Stimulated activated CD4-positive, alpha-beta T cell treated with anti-CD3 and anti-CD28 coated beads, Interleukin-4, amount 100 ng/mL, for 4 hours (primary cell): ENCODE results near the gene LPP.

Experiments used
- DNase-seq, 2 experiments: peaks; one replicate each; pipeline ENCODE4 v3.0.0-alpha.2; 2020

Gene LPP

DNA sequence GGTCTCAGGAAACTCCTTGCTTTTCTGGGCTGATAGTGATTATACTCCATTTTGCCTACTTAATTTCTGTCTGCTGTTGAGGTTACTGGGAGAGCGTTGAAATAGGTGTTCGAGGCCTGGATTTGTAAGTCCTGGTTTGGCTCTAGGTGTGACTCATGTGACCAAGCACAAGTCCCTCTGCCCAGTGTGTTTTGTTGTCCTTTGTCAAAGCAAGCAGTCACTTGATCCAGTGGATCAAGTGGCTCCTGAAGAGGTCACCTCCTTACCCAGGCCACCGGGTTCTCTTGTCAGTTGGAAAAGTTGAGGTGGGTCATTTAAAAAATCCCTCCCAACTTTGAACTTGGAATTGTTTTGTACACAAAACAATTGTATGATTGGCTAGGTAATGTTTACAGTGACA is 70.0 kb downstream of the LPP start:
- DNase-seq = no peak

GRCh38 chr3:188227442-188227841 is 73.5 kb downstream of the LPP start:
- DNase-seq = no peak

DNA sequence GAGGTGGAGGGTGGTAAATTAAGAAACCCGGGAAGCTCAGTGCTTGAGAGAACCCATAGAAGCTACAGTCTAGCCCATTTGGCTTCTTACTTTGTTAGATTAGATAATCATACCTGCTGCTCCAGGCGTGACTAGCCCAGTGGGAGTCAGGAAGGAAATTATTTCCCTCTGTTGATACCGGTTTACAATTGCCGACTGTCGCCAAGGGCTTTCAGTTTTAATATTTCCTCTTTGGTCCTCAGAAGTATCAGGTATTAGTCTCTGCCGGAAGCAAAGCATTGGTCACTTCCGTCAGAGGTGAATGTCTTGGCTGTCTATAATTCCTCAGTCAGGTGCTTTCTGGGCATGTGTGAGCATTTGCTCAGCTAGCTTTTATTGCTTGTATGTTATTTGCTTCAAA is 75.2 kb downstream of the LPP start:
- no peak for DNase-seq

- no peak for DNase-seq
These were observed 75.8 kb downstream of the LPP start for GRCh38 chr3:188229726-188230125.

- no peak for DNase-seq
These were observed 77.0 kb downstream of the LPP start for GRCh38 chr3:188230962-188231361.

- DNase-seq = no peak
These were observed 77.5 kb downstream of the LPP start for GRCh38 chr3:188231456-188231855.

GRCh38 chr3:188232656-188233055 is 78.7 kb downstream of the LPP start:
- DNase-seq = no peak

GRCh38 chr3:188233320-188233719 is 79.4 kb downstream of the LPP start:
- no peak for DNase-seq

- no peak for DNase-seq
These were observed 80.2 kb downstream of the LPP start for GRCh38 chr3:188234132-188234531.

GRCh38 chr3:188236271-188236670 is 82.3 kb downstream of the LPP start:
- DNase-seq = no peak

GRCh38 chr3:188239035-188239434 is 85.1 kb downstream of the LPP start:
- DNase-seq = no peak

GRCh38 chr3:188239577-188239976 is 85.6 kb downstream of the LPP start:
- DNase-seq = no peak

DNA sequence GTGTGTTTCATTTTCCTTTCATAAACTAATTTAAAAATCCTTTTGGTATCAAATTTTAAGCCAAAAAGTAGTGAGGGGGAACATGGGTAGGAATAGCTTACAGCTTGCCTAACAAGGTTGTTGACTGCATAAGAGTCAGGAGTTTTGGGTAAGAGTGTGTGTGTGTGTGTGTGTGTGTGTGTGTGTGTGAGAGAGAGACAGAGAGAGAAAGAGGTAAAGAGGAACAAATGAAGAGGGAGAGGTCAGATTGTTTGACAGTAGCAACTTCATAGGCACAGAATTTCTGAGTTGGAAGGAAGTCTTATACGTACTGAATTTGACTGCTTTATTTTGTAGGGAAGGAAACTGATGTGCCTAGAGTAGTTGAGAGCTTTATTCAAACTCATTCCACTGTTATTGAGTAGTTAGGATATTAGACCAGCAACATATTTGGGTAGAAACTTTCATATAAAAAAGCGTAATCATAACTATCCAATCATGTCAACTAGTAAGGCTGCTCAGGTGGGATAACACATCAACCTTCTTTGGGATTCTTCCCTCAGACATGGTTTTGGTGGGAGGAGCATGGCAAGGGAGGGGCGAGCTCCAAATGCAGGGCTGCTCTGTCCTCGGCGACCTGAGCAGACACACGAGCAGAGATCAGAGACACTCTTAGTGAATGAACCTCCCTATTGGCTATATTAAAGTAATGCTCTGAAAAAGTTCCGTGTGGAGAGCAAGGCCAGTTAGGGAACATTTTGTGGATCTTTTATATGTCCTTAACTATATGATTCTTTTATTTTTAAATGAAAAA is 86.4 kb downstream of the LPP start:
- no peak for DNase-seq

DNA sequence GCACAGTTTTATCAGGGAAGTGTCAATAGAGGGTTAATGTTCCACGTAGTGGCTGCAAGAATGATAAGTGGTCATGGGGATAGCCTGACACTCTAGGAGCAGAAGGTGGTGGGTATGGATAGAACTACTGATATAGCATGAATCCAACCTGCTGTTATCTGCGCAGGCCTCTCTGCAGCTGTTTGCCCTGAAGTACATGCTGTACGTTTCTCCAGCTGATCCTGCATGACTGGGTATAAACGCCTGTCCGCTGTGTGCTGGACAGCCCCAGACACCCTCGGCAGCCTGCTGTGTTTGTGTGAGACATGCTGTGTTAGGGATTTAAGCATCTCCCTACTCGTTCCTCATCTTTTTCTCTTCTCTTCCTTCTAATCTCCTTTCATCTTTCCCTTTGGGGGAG is 87.1 kb downstream of the LPP start:
- no peak for DNase-seq

DNA sequence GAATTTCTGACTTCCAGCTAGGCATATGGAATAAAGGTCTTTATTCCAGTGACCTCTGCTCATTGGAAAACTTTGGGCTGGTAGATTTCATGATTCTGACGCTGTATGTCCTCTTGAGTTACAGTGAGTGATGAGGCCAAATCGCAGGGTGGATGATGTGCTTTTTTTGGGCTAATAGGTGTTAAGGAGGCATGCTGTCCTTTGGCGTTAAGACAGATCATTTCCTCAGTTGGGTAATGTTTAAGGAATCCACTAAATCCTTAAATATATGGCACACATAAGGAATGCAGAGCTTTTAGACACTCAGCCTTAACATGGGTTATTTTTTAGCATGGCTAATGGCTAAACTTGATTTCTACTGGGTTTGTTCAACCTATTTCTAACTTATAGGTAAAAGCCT is 87.9 kb downstream of the LPP start:
- DNase-seq = no peak

DNA sequence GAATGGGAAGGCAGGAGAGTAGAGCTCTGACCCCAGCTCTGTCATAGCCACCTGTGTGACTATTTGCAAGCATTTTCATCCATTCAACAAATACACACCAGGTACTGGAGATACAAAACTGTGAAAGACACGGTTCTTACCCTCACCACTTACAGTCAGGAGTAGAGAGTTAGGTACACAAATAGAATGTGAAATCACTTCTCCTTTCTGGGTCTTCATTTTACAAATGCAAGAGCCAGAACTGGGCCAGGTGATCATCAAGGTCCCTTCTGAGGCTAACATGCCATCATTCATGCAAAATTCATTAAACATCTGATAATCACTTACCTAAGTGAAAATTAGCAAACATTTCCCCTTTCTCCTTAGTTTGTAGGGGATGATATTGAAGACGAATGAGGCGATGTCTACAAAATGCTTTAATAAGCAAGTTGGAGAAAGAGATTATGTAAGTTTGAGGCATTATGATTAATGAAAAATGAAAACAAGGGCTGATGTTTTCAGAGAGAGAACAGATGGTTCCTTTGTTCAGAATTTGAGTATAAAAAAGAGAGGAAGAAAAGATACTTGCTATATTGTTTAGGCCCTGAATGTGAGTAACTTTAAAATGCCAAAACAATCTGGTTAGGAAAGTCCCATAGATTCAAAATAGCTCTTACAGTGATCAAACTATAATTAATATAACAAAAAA is 88.6 kb downstream of the LPP start:
- no peak for DNase-seq

GRCh38 chr3:188243124-188243795 is 89.3 kb downstream of the LPP start:
- no peak for DNase-seq

DNA sequence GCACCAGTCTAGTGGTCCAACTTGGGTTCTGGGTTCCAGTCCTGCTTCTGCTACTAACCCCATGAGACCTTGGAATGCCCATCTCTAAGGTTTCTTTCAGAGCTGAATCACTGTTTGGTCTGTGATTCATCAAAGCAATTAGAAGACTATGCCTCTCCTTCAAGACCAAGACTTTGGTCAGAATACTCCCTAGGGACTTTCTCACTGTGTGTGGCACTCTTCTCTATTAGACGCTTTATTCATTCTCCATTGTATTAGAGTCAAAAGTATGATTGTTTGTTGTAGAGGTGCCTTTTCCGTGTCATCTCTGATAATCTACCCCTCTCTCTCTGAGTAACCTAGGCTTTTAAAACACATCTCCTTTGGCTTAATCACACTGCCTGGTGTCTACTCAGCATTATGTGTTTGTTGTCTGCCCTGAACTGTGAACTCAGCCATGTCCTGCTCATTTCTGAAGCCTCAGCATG is 90.5 kb downstream of the LPP start:
- DNase-seq = no peak

- no peak for DNase-seq
These were observed 92.9 kb downstream of the LPP start for GRCh38 chr3:188246905-188247304.

DNA sequence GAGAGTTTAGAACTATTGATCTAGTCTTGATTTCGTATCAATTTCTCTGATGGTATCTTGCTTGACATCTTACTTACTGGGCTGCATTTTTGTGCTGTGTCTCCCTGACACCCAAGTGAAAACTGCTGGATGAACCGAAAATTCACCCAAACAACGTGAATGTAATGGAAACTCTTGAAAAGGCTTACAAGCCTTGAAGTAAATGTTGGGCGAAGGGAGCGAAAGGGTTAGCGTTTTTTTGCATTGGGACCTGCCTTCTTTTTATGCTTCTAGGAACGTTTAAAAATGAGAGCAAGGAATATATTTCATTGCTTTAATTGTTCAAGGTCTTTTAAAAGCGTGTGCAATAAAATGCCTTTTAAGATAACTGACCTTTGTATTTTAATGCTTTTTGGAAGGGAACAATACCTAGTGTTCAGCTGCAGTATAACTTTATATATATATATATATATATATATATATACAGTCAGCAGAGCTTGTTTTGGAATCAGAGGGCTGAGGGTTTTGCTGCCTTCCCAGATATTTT is 94.1 kb downstream of the LPP start:
- DNase-seq = no peak

- no peak for DNase-seq
These were observed 99.3 kb downstream of the LPP start for GRCh38 chr3:188253123-188253793.

DNA sequence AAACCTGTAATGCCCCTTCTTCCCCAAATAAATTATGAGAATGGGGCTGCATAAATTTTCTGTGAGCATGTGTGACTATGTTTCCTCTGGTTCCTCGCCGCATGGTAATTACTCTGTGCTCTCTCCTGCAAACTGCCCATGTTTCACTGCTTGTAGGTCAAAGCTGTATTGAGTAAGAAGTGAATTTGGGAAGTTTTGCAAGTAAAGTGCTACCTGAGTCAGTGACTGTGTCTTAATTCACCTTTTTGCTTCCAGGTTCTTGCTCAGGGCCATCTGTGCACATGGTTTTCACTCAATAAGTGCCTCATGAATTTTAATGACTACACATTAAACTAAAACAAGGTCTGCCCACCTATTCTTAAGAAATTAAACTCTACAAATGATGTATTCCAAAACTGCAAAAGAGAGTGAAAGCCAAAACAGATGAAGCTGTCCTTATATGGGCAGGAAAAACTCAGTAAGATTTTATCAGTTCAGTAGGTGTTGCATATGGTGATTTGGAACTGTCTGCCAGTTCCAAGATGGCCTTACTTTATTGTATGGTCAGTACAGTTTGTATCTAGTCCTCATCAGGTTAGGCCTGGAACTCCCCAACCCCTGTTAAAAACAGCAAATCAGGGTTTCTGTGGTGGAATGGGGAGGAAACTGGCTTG is 100.0 kb downstream of the LPP start:
- DNase-seq = no peak
